Tibial nerve (tissue), 4 donors: Measurements from ENCODE around the gene WDR27. TPM values are rescaled to one million over a fixed set of nuclear protein-coding genes. Genes with fewer than 3 reads are reported as not detected.

Experiments used
- DNase-seq, 2 donors: peaks; one replicate each; pipeline ENCODE4 v3.0.0-alpha.2; 2019; ENCODE audit warnings: low spot score in 2 of 2
- H3K27ac ChIP-seq, 4 donors: fragments of 200-600 bp; sonication (generic) in 3 of 4; one replicate each; pipeline ENCODE4 v1.5.1; 2017 to 2019; ENCODE audit warnings: mild to moderate bottlenecking in 1 of 4
- H3K27me3 ChIP-seq, 2 donors: fragments of 200-600 bp; sonication (generic) in 1 of 2; one replicate each; pipeline versions ENCODE4 v1.5.1 to v1.6.0; 2017 to 2019
- H3K36me3 ChIP-seq, 3 donors: fragments of 200-600 bp; sonication (generic); one replicate each; pipeline ENCODE4 v1.5.1; 2018 to 2019
- H3K4me1 ChIP-seq, 4 donors: fragments of 200-600 bp; sonication (generic) in 3 of 4; one replicate each; pipeline ENCODE4 v1.5.1; 2017 to 2019
- H3K4me3 ChIP-seq, 4 donors: fragments of 200-600 bp; sonication (generic) in 3 of 4; one replicate each; pipeline ENCODE4 v1.5.1; 2017 to 2019; ENCODE audit warnings: mild to moderate bottlenecking in 1 of 4, moderate library complexity in 1 of 4
- H3K9me3 ChIP-seq, 4 donors: fragments of 200-600 bp; sonication (generic) in 3 of 4; one replicate each; pipeline ENCODE4 v1.5.1; 2017 to 2019
- EP300 ChIP-seq, 2 donors: sonication (generic); formaldehyde crosslinking; IDR thresholded peaks; one replicate each; pipeline ENCODE4 v1.6.1; 2017; ENCODE audit warnings: antibody characterized with exemption in 2 of 2, mild to moderate bottlenecking in 1 of 2
- POLR2A ChIP-seq, 2 donors: fragments of 450-650 bp; IDR thresholded peaks; one replicate each; pipeline ENCODE4 v1.6.1; 2017; ENCODE audit warnings: antibody characterized with exemption in 2 of 2, mild to moderate bottlenecking in 2 of 2, moderate library complexity in 2 of 2
- WGBS, 2 donors: methylation state at CpG; one replicate each; pipeline ENCODE4 v1.1.5; 2018; 5-methylcytosine and 5-hydroxymethylcytosine counted together
- total RNA-seq, 4 donors: library from RNA; depleted of rRNA; stranded (reverse); fragments of >200 nt; gene quantifications; one replicate each; pipeline ENCODE4 v1.1.0, GENCODE V29; 2016
- TF ChIP-seq, protein P1 (sequence below), 5 experiments: fragments of 200-600 bp in 3 of 5; fragments of 450-650 bp in 2 of 5; sonication (generic) in 3 of 5; IDR thresholded peaks; one replicate each; pipeline ENCODE4 v1.5.1; 2016 to 2019; ENCODE audit warnings: antibody characterized with exemption in 5 of 5, mild to moderate bottlenecking in 3 of 5, moderate library complexity in 2 of 5

Gene WDR27
- total RNA-seq, 4 donors from 2014 or later, result 33.9 to 57.5 (median 52.5) TPM

DNA sequence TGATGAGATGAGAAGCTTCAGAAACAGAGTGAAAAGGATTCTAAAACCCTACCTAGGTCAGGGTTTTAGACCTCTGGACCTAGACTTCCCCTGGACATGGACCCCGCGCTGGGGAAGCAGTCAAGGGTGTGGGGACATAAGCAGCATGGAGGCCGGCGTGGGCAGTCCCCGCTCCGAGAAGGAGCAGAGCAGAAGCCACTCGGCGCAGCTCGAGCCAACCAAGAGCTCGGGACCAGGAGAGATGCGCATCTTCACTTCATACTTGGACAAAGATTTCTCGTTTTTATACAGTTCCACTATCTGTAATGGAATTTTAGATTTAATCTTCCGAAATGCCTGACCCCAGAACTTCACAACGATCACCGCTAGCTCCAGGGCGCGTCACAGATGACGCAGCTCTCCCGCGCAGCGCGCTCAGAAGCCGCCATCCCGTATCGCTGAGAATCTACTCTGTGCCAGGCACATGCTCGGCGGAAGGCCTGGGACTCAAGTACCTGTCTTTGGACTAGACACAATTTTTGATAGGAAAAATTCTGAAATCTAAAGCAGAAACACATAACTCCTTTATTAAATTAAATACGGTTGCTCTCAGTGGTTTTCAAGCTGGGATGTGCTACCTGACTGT lies 60.3 kb downstream of the WDR27 start:
- Histone ChIP-seq H3K36me3 (peaks cover 0 to 50% (median 0%) of the 10 kb centered on the region in 3 donors), H3K9me3 (no peaks in the 10 kb centered on the region), H3K4me1 (no peaks in the 10 kb centered on the region), H3K4me3 (no peak overlapping the region), H3K27ac (no peak overlapping the region), H3K27me3 (no peaks in the 10 kb centered on the region)
- TF ChIP-seq POLR2A (IDR thresholded peaks at IDR 0.05) (no peak), EP300 (IDR thresholded peaks at IDR 0.05) (no peak)
- TF ChIP-seq, protein P1, sequence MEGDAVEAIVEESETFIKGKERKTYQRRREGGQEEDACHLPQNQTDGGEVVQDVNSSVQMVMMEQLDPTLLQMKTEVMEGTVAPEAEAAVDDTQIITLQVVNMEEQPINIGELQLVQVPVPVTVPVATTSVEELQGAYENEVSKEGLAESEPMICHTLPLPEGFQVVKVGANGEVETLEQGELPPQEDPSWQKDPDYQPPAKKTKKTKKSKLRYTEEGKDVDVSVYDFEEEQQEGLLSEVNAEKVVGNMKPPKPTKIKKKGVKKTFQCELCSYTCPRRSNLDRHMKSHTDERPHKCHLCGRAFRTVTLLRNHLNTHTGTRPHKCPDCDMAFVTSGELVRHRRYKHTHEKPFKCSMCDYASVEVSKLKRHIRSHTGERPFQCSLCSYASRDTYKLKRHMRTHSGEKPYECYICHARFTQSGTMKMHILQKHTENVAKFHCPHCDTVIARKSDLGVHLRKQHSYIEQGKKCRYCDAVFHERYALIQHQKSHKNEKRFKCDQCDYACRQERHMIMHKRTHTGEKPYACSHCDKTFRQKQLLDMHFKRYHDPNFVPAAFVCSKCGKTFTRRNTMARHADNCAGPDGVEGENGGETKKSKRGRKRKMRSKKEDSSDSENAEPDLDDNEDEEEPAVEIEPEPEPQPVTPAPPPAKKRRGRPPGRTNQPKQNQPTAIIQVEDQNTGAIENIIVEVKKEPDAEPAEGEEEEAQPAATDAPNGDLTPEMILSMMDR (IDR thresholded peaks at IDR 0.05), result no peak
- WGBS, 2 donors, result 96 to 97% methylated on average over 28 of the region's 28 CpGs
- DNase-seq, result no peak

DNA sequence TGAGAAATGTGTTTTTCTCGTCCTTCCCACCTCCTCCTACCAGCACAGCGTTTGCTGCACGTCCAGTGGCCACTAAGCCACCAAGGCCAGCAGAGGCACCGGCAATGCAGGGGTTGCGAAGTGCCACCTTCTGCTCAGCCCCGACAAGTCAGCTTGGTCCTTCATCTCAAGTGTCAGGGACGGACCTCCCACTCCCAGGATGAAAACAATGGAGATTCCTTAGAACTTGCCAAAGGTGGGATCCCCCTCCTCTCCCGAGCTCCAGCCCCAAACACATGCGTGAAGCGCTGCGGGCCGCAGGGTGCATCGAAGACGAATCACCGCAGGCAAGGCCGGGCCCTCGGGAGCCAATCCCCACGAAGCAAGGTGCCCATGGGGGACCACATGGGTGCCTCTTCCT lies 60.8 kb downstream of the WDR27 start:
- no peak overlapping the region for H3K27ac ChIP-seq
- no peaks in the 10 kb centered on the region for H3K9me3 ChIP-seq
- WGBS, 2 donors, result 90 to 91% methylated on average over 18 of the region's 18 CpGs
- peaks cover 0 to 50% (median 0%) of the 10 kb centered on the region in 3 donors for H3K36me3 ChIP-seq
- no peaks in the 10 kb centered on the region for H3K27me3 ChIP-seq
- H3K4me1 ChIP-seq, result no peaks in the 10 kb centered on the region
- DNase-seq, result no peak
- no peak overlapping the region for H3K4me3 ChIP-seq
- TF ChIP-seq POLR2A (IDR thresholded peaks at IDR 0.05) (no peak), EP300 (IDR thresholded peaks at IDR 0.05) (no peak)
- TF ChIP-seq, protein P1 (IDR thresholded peaks at IDR 0.05), result no peak

DNA sequence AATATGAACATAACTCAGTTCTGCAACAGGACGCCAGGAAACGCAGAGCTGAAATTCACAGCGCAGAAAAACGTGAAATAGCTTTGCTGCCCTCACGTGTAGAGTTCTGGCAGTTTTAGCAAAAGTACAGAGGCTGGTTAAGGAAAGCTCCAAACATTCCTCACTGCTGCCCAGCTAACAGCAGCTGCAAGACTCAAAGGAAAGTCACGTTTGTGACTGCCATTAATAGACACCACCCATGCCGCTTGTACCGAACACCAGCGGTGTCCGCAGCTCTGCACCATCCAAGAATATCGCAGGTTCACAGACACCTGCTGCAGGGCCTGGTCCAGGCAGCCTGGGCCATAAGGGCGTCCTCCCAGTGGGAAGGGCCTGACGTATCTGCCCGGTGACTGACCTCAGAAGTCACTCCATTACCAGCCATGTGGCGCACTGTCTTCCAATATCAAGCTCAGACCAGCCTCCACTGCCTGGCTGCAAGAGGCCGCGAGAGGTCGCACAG lies 61.4 kb downstream of the WDR27 start:
- H3K4me3 ChIP-seq, result no peak overlapping the region
- H3K36me3 ChIP-seq, result peaks cover 0 to 55% (median 0%) of the 10 kb centered on the region in 3 donors
- no peaks in the 10 kb centered on the region for H3K27me3 ChIP-seq
- DNase-seq, result no peak
- no peak for TF ChIP-seq EP300 (IDR thresholded peaks at IDR 0.05)
- TF ChIP-seq POLR2A (IDR thresholded peaks at IDR 0.05), result no peak
- TF ChIP-seq, protein P1 (IDR thresholded peaks at IDR 0.05), result no peak
- no peaks in the 10 kb centered on the region for H3K4me1 ChIP-seq
- no peak overlapping the region for H3K27ac ChIP-seq
- H3K9me3 ChIP-seq, result no peaks in the 10 kb centered on the region
- WGBS, 2 donors, result 81 to 84% methylated on average over 18 of the region's 18 CpGs

DNA sequence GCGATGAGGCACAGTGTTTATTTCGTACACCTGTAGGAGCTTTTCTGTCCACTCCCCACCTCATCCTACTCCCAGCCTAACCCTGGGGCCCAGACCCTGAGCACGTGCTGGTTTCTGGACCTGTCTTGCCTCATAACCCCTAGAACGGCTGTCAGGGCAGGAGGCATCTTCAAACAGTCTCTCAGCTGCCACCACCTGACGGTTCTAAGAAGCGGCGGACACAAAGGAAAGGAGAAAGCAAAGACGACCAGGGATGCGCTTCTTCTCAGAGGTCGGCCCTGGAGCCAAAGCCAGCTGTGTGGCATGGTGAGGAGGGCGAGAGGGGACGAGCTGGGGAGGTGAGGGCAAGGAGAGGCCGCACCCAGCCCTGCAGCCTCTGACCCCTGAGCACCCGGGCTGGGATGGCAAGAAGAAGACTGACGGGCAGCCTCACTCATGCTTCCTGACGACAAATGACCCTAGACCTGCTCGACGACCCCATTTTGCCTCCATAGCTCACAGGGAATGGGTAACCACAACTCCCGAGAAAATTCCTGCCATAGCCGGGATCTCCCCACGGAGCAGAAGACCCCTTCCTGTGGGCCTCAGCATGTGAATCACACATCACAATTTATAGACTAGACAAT lies 62.1 kb downstream of the WDR27 start:
- peaks cover 0 to 62% (median 0%) of the 10 kb centered on the region in 3 donors for H3K36me3 ChIP-seq
- DNase-seq, result no peak
- 74 to 75% methylated on average over 21 of the region's 21 CpGs for WGBS, 2 donors
- H3K27me3 ChIP-seq, result no peaks in the 10 kb centered on the region
- H3K27ac ChIP-seq, result no peak overlapping the region
- TF ChIP-seq POLR2A (IDR thresholded peaks at IDR 0.05), result no peak
- TF ChIP-seq, protein P1 (IDR thresholded peaks at IDR 0.05), result no peak
- TF ChIP-seq EP300 (IDR thresholded peaks at IDR 0.05), result no peak
- H3K4me1 ChIP-seq, result no peaks in the 10 kb centered on the region
- no peaks in the 10 kb centered on the region for H3K9me3 ChIP-seq
- no peak overlapping the region for H3K4me3 ChIP-seq

DNA sequence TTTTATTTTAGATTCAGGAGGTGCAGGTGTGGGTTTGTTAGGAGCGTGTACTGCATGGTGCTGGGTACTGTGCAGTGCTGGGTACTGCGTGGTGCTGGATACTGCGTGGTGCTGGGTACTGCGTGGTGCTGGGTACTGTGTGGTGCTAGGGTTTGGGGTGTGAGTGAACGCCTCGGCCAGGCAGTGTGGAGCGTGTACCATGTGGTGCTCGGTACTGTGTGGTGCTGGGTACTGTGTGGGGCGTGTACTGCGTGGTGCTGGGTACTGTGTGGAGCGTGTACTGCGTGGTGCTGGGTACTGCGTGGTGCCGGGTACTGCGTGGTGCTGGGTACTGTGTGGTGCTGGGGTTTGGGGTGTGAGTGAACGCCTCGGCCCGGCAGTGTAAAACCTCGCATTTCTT lies 62.9 kb downstream of the WDR27 start:
- WGBS, 2 donors, result 94% methylated on average over 19 of the region's 19 CpGs
- peaks cover 0 to 70% (median 0%) of the 10 kb centered on the region in 3 donors for H3K36me3 ChIP-seq
- no peak for DNase-seq

More for the DNA sequence above, 62.9 kb downstream of the WDR27 start:
- Histone ChIP-seq H3K9me3 (no peaks in the 10 kb centered on the region), H3K4me3 (no peak overlapping the region), H3K27me3 (no peaks in the 10 kb centered on the region), H3K4me1 (no peaks in the 10 kb centered on the region), H3K27ac (no peak overlapping the region)
- TF ChIP-seq EP300 (IDR thresholded peaks at IDR 0.05) (no peak), POLR2A (IDR thresholded peaks at IDR 0.05) (no peak)
- TF ChIP-seq, protein P1 (IDR thresholded peaks at IDR 0.05), result no peak
